SKM-1 treated with dmso at 0.1 percent for 144 hours (cell line): ENCODE results near the gene RBMY1A1.
"Not testable (repeated sequence)": the region's sequence is repeated elsewhere in the genome, so short reads cannot be mapped to it uniquely, and the experiment has no call there.

ENCODE experiments used
- DNase-seq: peaks from one replicate; lab custom pipeline; 2025; ENCODE audit not compliant: unreplicated experiment; lab: John Stamatoyannopoulos, UW

RBMY1A1 gene

DNA sequence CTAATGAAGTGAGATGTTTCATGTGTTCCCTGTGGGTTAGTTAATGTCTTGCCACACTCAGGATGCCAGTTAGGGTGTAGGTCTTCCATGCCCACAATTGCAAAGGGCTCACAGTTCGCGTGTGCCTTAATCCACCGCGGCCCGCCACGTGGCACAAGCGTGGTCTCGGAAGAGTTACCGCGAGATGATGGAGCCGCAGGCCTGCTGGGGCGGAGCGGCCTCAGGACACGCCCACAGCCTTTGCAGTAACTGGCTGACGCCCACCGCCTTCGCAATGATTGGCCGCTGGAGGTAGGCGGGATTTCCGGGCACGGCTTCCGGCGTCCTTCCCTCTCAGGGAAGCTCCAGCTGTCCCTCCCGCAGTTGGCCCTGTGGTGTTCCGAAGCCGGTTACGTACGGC is at the start of gene RBMY1A1:
Gene RBMY1A1 (plus strand): TSS at position 301 of the 400 bp plus-strand sequence. CDS start 2,013 bp downstream, outside the sequence.
- not testable (repeated sequence) for DNase-seq

DNA sequence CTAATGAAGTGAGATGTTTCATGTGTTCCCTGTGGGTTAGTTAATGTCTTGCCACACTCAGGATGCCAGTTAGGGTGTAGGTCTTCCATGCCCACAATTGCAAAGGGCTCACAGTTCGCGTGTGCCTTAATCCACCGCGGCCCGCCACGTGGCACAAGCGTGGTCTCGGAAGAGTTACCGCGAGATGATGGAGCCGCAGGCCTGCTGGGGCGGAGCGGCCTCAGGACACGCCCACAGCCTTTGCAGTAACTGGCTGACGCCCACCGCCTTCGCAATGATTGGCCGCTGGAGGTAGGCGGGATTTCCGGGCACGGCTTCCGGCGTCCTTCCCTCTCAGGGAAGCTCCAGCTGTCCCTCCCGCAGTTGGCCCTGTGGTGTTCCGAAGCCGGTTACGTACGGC is 23.6 kb upstream of the RBMY1A1 start, which contains the start of gene RBMY1B:
Gene RBMY1B (plus strand): TSS at position 301 of the 400 bp plus-strand sequence. CDS start 2,013 bp downstream, outside the sequence.
- DNase-seq = not testable (repeated sequence)

DNA sequence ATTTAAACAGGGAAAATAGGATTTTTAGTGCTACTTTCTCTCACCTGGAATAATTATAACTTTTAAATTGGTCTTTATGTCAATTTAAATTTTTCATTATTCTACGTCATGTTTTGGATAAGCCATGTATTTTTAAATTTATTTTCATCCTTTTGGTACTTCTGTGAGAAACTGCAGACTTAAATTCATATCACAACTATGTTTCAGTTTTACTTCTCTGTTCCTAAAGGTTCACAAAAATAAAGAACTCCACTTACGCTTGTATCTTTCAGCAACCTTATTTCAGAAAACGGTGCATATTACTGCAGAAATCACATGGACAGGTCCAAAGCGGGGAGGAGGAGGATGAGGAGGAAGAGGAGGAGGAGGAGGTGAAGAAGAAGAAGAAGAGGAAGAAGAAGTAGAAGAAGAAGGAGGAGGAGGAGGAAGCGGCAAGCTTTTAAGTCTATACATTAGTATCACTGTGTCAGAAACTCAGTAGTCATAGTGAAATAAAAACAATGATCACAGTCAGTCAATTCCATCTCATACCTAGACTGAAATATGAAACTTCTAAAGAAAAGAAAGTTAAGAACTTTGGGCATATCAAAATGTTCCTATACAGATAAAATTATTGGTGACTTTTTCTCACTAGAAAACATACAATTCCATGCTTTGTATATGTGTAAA is 24.8 kb downstream of the RBMY1A1 start:
- DNase-seq = not testable (repeated sequence)

DNA sequence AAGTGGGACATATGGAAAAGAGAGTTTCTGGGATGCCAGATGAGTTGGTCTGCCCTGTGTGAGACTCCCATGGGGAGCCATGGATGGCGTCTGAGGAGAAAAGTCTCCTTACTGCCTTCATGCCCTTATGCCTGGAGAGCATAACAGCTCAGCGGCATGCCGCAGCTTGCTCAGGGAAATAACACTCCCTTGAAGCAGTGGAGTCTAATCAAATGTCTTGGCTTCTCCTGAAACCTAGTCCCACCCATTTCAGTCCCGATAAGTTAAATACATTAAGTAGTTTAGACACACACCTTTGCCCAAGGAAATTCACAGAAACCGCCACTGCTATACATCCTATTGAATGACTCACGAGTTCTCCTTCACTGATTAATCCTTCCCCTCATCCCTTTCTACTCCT is 50.8 kb downstream of the RBMY1A1 start:
- no peak for DNase-seq

DNA sequence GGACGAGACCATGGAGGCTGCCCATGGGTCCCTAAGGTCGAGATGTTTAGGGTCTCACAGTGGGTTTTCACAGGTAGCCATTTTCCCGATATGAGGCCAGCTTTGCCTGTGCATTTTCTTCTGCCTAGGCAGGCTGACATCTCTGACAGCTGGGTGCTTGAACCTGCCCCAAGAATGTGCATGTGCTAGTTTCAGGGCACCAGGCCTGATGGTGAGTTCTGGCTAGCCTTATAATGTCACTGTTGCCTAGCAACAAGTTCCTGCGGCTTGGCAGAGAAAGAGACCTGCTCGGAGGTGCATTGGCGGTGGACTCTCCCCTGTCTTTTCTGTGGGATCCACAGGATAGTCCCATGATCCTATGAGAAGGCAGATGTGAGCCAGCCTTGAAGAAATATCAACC is 51.8 kb downstream of the RBMY1A1 start:
- not testable (repeated sequence) for DNase-seq

DNA sequence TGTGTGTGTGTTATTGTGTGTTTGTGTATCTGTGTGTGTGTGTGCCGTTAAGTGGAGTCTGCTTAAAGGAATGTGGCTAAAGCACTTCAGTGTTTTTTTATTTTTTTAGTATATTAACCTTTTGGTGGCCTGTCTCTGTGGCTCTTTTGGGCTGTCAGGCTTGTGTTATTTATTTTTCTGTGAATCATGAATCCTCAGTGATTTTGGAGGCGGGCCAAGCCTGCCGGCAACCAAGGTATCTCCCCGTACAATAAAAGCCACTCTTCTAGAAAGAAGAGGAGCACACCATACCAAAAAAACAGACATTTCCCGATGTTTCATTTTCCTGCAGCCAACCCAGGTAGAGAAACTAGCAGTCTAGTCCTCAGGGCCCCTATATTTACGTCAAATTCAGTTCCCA is 57.4 kb downstream of the RBMY1A1 start:
- no peak for DNase-seq

DNA sequence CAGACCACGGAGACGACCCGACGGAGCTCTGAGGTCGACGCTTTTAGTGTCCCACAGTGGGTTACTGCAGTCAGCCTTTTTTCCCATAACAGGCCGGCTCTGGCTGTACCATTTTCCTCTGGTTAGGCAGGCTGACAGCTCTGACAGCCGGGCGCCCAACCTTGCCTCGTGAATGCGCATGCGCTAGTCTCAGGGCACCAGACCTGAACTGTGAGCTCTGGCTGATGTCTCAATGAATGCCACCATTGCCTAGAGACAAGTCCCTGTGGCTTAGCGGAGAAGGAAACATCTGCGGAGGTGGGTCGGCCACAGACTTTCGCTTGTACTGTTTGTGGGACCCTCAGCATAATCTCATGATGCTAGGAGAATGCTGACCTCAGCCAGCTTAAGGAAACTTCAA is 61.6 kb downstream of the RBMY1A1 start:
- not testable (repeated sequence) for DNase-seq
